Femur (tissue), 1 donor: Measurements from ENCODE around the gene TMEM72.
"Not testable (repeated sequence)": the region's sequence is repeated elsewhere in the genome, so short reads cannot be mapped to it uniquely, and the experiment has no call there.

Experiments used
- DNase-seq: peaks from one replicate; pipeline ENCODE4 v3.0.0-alpha.2; 2017

The TMEM72 gene

GRCh38 chr10:44911081-44911540, at the start of gene TMEM72:
TSS of gene TMEM72 (plus strand) at chr10:44911337. CDS start at chr10:44911513, 176 bp downstream.
- DNase-seq: peak; percentile 60

DNA sequence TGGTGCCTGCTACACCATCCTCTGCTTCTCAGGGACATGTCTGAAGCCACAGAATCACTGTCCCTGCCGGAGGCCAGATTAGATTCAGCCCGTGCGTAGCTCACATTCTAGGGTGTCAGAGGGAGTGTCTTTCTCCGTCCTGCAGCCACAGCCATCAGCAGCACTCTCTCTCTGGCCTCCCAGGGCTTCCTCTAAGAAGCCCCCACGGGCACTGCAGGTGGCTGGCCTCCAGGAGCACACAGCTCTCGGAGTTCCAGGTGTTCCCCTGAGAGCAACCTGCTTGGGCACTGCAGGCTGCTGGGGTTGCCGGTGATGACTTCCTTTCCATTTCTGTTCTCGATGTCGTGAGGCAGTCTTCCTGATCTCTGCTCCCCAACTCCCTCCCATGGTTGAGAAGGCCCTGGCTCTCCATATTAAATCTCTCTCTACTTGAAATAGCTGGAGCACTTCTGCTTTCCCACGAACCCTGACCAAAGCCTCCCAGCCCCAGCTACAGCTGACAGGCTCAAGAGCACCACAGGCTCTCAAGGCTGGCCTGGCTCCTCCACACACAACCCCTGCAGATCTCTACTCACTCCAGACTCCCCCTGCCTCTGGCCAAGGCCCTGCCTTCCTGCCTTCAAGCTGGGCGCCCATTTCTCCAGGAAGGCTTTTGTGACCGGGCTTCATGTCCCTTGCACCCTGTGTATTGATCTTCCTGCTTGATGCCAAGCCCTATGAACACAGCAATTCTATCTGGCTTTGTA, 49.0 kb upstream of the TMEM72 start:
- DNase-seq: no peak

DNA sequence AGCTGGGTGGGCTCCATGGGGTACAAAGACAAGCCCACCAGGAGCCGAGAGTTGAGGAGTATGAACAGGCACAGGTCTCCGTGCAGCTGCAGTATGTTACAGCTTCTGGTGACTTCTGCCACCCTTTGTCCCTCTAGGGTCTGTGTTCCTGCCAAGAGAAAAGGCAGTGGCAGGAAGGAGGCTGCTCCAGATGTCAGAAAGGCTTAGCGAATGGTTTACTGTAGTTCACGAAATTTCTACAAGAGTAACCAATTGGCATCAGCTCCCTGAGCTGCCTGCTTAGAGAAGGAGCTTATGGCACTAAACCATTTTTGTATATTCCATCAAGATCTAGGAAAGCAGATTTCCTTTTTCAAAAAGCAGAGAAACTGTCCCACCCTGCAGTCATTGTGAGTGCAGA, 48.2 kb upstream of the TMEM72 start:
- DNase-seq: no peak

DNA sequence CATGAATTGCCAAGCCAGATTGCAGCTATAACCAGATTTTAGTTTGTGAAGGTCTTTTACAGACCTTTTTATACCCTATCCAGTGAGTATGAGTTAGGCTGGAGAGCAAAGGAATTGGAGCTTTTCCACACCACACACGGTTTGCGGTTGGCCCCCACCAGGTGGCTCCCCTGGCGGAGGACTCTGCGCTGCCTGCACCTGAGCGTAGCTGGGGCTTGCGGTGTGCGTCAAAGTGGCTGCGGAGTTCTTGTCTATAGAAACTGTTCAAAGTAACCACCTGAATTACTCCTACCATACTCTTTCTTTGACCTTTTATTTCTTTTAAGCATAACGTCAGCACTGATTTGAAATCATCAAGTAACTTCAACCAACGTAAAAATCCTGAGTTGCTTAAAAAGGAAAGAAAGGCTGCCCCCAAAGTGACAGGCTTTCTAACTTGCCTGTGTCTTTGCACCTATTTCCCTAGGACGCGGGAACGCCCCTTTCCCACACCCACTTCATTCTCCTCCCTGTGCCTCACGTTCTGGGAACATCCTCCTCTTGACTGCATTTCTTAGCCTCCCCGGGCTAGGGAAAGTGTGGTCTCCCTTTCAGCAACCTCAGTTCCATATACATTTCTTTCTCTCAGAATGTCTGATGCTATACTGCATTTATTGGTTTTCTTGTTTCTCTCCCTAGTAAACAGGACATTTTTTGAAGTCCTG, 47.6 kb upstream of the TMEM72 start:
- no peak for DNase-seq

GRCh38 chr10:44864051-44864450, 47.1 kb upstream of the TMEM72 start:
- peak; percentile 66 for DNase-seq

- peak; percentile 94 for DNase-seq
Measured at GRCh38 chr10:44864637-44865288, 46.4 kb upstream of the TMEM72 start.

DNA sequence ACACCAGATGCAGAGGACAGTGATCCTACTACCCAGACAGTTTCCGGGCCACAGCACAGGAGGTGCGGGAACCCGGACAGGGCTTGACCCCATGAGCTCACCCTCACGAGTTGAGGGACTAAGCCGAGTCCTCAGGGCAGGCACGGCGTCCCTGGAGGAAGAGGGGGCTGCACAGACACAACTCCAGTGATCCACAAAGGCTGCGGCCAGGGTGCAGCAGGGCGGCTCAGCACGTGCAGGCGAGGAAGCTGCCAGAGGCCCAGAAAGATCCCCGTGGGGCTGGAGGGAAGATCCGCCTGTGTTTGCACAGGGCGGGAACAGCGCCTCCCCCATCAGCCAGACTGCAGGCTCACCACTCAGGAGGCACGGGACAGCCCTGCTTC, 45.9 kb upstream of the TMEM72 start:
- no peak for DNase-seq

DNA sequence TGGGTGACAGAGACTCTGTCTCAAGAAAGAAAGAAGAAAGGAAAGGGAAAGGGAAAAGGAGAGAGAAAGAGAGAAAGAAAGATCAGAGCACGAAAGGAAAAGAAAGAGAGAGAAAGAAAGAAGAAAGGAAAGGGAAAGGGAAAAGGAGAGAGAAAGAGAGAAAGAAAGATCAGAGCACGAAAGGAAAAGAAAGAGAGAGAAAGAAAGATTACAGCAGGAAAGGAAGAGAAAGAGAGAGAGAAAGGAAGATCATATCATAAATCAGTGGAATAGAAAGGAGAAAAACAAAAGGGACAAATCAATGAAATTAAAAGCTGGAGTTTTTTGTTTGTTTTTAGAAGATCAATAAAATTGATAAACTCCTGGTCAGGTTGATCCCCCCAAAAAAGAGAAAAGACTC, 44.8 kb upstream of the TMEM72 start:
- DNase-seq: not testable (repeated sequence)

DNA sequence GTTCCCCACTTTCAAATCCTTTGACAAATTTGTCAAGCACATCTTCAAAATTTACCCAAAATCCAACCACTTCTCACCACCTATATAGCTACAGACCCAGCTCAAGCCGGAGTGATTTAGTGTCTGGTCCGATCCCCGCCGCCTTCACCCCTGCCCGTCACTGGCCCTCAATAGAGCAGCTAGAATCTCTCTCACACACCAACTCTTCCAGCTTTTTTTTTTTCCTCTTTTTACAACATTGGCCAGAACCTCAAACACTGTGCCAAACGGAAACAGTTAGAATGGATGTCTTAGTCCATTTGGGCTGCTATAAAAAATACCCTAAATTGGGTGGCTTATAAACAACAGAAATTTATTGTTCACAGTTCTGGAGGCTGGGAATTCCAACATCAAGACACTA, 41.1 kb upstream of the TMEM72 start:
- DNase-seq: peak; percentile 1

DNA sequence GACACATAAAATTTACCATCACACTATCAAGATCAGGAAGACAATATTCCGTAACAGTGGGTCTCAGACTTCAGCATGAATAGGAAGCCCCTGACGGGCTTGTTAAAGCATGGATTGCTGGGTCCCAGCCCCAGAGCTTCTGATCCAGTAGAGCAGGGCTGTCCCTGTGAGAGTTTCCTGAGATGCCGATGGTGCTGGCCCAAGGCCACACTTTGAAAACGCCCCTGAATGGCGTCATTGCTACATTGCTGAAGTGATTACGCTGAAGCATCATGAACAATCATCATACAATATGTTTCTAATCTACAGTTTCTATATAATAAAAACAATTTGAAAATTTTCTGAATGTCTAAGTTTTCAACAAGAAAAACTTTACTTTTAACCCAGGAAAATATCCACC, 38.0 kb upstream of the TMEM72 start:
- no peak for DNase-seq

GRCh38 chr10:44874166-44874565, 37.0 kb upstream of the TMEM72 start:
- DNase-seq: no peak

DNA sequence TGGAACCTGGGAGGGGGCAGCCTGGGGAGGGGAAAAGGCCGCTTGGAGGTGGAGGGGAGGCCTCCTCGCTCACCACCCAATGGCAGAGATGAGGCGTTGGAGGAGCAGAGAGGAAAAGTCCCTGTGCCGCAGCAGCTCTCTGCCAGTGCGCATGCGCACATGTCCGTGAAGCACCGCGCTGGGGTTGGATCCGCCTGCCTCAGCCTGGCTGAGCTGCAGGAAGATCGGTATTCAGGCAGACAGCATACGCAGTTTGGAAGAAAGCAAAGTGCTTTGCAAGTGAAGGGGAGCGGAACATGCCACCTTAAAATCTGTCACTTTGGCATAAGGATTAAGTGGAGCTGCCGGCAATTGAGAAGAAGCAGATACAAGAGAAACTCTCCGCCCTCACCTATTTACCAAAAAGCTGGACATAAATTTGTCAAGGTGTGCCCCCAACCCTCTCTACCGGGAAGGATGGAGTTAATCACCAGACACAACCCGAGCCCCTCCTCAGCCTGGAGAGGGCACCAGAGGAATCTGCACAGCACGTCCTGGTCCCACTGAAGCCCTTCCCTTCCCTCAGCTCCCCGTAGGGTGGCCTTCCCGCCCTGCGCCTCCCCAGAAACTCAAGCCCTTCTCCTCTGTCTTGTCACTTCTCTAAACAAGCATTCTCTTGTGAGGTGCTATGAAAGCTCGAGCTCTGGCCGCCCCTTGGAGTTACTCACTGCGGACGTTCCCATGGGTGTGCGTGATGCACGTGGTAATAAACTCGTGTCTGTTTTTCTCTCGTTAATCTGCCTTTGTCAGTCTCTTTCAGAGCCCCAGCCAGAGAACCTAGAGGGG, 32.2 kb upstream of the TMEM72 start:
- peak; percentile 94 for DNase-seq

DNA sequence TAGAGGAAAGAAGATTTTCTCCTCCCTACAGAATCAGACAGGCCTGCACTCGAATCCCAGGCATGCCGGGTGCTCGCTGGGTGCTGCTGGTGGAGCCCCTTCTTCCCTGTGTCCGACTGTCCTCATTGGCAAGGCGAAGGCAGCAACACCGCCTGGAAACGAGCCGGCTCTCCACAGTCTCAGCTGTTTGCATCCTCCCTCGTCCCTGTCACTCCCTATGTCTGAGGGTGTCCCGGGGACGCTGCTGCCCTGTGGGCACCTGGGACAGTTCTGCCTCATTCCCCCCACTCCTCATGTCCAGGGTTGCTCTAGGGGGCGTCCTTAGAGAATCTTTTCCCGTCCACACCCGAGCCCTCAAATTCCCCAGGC, 31.6 kb upstream of the TMEM72 start:
- DNase-seq: no peak

- DNase-seq: no peak
Measured at GRCh38 chr10:44880090-44880715, 30.9 kb upstream of the TMEM72 start.

DNA sequence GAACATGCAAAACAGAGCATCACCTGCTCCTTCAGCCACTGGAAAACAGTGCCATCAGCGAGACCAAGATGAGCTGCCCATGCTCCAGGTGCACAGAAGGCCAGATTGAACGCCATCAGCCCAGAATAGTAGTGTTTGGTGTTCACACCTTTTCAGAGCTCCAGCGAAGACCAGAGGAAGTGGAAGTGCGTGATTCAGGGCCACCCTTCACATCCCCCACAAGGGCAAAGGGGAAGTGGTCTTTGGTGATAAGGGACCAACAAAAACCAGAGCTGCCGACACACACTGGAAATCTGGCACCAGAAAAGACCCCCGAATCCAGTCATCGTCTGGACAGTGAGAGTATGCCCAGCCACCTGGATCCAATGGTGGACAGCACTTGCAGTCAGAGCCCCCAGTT, 29.5 kb upstream of the TMEM72 start:
- DNase-seq: no peak

GRCh38 chr10:44882166-44882720, 28.9 kb upstream of the TMEM72 start:
- no peak for DNase-seq

DNA sequence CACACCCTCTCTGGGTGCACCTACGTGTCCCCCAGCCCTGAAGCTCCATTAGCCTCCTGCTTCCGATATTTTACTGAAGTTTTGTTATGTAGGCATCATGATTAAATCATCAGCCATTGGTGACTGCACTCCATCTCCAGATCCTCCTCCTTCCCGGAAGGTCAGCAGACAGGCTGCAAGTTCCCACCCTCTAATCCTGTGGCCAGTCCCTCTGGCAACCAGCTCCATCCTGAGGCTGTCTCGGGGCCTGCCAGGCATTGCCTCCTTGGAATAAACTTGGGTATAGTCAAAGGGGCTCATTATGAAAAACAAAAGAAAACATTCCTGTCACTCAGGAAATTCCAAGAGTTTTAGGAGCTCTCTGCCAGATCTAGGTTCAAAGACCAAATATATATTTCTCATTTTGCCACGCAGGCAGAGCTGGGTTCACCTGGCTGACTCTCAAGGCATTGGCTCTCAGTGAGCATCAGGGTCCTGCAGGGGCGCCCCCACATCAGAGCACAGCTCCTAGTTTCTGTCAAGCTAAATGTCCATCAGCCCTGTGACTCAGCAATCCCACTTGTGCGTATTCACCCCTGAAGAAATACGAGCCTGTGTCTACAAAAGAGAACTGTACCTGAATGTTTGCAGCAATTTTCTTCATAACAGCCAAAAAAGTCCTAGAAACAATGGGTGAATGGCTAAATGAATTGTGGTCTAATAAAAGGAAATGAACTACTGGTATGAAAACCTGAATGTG, 27.4 kb upstream of the TMEM72 start:
- peak; percentile 57 for DNase-seq

DNA sequence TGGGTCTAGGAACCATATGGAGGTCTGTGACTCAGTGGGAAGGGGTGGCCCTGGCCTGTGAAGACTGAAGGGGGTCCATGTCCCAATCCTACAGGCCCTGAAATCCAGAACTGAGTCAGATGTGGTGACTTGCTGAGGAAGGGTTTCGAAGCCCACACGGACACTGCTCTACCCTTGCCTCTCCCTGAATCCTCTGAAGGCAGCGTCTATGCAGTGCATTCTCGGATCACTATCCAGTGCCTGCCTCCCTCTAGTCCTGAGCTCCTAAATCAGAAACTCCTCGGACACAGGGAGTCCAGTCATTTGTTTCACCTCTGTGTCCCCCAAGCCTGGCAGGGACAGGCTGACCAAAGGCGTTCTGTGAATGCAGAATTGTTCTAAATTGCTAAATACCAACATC, 25.4 kb upstream of the TMEM72 start:
- DNase-seq: no peak

DNA sequence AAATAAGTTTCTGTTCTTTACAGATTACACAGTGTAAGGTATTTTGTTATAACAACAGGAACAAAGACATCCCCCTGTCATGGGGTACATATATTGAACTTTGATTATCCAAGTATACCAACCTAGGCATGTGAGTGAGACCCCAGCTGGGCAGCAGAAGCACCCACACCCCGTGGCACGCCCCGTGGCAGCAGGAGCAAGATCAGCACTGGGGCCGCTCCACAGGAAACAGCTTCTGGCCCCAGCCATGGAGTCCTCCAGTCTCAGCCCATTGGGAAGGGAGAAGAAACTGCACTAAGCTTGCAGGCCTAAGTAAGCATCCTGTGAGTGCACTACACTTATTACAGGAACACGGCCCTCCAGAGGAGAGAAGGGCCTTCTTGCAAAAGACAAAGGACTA, 24.2 kb upstream of the TMEM72 start:
- no peak for DNase-seq

- DNase-seq: no peak
Measured at GRCh38 chr10:44888886-44889285, 22.3 kb upstream of the TMEM72 start.

DNA sequence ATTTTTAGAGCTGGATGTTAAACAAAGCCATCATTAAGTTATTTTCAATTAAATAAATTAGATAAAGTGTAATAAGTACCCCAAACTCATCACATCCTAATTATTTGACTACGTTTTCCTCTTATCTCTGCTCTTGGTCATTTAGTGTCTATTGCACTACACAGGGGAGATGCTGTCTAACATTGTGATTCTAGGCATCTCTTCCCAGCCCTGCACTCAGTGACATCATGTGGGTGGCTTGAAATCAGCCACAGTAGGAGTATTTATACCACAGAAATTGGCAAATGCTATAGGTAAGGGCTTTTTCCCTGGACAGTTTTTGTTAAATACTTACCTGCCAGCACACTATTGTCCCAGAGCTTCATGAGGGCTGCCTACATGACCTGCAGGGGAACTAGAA, 21.3 kb upstream of the TMEM72 start:
- no peak for DNase-seq
